Measurements from ENCODE around the gene TOMT. TPM values are rescaled to one million over a fixed set of nuclear protein-coding genes. Genes with fewer than 3 reads are reported as not detected.

Gene TOMT
- total and polyA plus RNA-seq, 2 donors (not counting 3 experiments of a cell fraction or from before 2014, with no cell fraction given): not detected

GRCh38 chr11:72100009-72100408, 5.7 kb upstream of the TOMT start:
- FAIRE-seq: no peak
- Histone ChIP-seq H3K4me1 (ENCODE audit: control insufficient read depth, extremely low read depth, insufficient read depth, low read length) (peaks cover 26% of the 10 kb centered on the region), H3K9ac (replicated peaks; ENCODE audit: extremely low read depth, insufficient read depth, low read length) (no peak overlapping the region), H3K27me3 (ENCODE audit: control insufficient read depth in 2 of 2, insufficient read depth in 2 of 2, low read length in 2 of 2) (no peaks in the 10 kb centered on the region), H3K36me3 (ENCODE audit: control insufficient read depth in 2 of 2, extremely low read depth in 1 of 2, insufficient read depth in 2 of 2, low read length in 2 of 2) (peaks cover 11 to 19% of the 10 kb centered on the region in 2 experiments), H3K9me3 (replicated peaks; ENCODE audit: control insufficient read depth, insufficient read depth, low read length) (no peaks in the 10 kb centered on the region), H3K4me2 (ENCODE audit: insufficient read depth, low read length) (peak overlapping the region; percentile 14), H3K4me3 (replicated peaks in 1 of 3; ENCODE audit: insufficient read depth in 1 of 3, low read depth in 1 of 3, low read length in 3 of 3) (no peak overlapping the region), H3K9me1 (replicated peaks; ENCODE audit: control insufficient read depth, extremely low read depth, insufficient read depth, low read length) (no peaks in the 10 kb centered on the region), H3K79me2 (ENCODE audit: control insufficient read depth, insufficient read depth, low read length) (peaks cover 29% of the 10 kb centered on the region), H3K27ac (ENCODE audit: insufficient read depth, low read depth, low read length) (no peak overlapping the region), H2AFZ (ENCODE audit: low read depth, low read length) (no peak overlapping the region), H4K20me1 (replicated peaks; ENCODE audit: control insufficient read depth, extremely low read depth, insufficient read depth, low read length) (no peaks in the 10 kb centered on the region)
- no peak for DNase-seq (ENCODE audit: low read depth, low spot score)
- BruUV-seq (replicated peaks): no TSS peak
- dilution Hi-C loops (cut with MboI; ENCODE audit: extremely low pct_ligation_motif_present, low sequenced_read_pairs) (no loop called here), intact Hi-C loops (cut with micrococcal nuclease) (no loop called here)
- POLR2A ChIA-PET: interaction anchor here (1.2 kb wide), 1 partner anchor 12 kb away, joined by 3 read pairs; the partner anchor contains the start of gene ANAPC15
- CTCF ChIA-PET: interaction anchor here (0.8 to 3.4 kb wide), 7 partner anchors 9 to 80 kb away, joined by 3 to 35 read pairs (median 6); no protein-coding TSS in a partner anchor
- TF ChIP-seq JUN (IDR thresholded peaks at IDR 0.05; ENCODE audit: borderline replicate concordance, insufficient read depth, insufficient read length, low read depth): no peak
- TF ChIP-seq, protein P1, sequence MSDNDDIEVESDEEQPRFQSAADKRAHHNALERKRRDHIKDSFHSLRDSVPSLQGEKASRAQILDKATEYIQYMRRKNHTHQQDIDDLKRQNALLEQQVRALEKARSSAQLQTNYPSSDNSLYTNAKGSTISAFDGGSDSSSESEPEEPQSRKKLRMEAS (IDR thresholded peaks at IDR 0.05; ENCODE audit: insufficient read depth, insufficient read length): no peak
- no peak for TF ChIP-seq POLR2AphosphoS5 (IDR thresholded peaks at IDR 0.05; ENCODE audit: insufficient read depth, low read depth, low read length)
- no peak for TF ChIP-seq GATA2 (IDR thresholded peaks at IDR 0.05; ENCODE audit: insufficient read depth, insufficient read length, low read depth, low read length)
- no peak for TF ChIP-seq FOS (IDR thresholded peaks at IDR 0.05; ENCODE audit: borderline replicate concordance, insufficient read depth, low read length)
- no peak for TF ChIP-seq MYC (IDR thresholded peaks at IDR 0.05; ENCODE audit: low read depth, low read length)

GRCh38 chr11:72100462-72100861, 5.3 kb upstream of the TOMT start:
- Histone ChIP-seq H3K36me3 (ENCODE audit: control insufficient read depth in 2 of 2, extremely low read depth in 1 of 2, insufficient read depth in 2 of 2, low read length in 2 of 2) (peaks cover 11 to 19% of the 10 kb centered on the region in 2 experiments), H3K79me2 (ENCODE audit: control insufficient read depth, insufficient read depth, low read length) (peaks cover 29% of the 10 kb centered on the region), H3K9me1 (replicated peaks; ENCODE audit: control insufficient read depth, extremely low read depth, insufficient read depth, low read length) (no peaks in the 10 kb centered on the region), H3K4me2 (ENCODE audit: insufficient read depth, low read length) (peak overlapping the region; percentile 14), H2AFZ (ENCODE audit: low read depth, low read length) (no peak overlapping the region), H3K27me3 (ENCODE audit: control insufficient read depth in 2 of 2, insufficient read depth in 2 of 2, low read length in 2 of 2) (no peaks in the 10 kb centered on the region), H3K9ac (replicated peaks; ENCODE audit: extremely low read depth, insufficient read depth, low read length) (no peak overlapping the region), H3K4me1 (ENCODE audit: control insufficient read depth, extremely low read depth, insufficient read depth, low read length) (peaks cover 26% of the 10 kb centered on the region), H3K4me3 (replicated peaks in 1 of 3; ENCODE audit: insufficient read depth in 1 of 3, low read depth in 1 of 3, low read length in 3 of 3) (no peak overlapping the region), H3K9me3 (replicated peaks; ENCODE audit: control insufficient read depth, insufficient read depth, low read length) (no peaks in the 10 kb centered on the region), H4K20me1 (replicated peaks; ENCODE audit: control insufficient read depth, extremely low read depth, insufficient read depth, low read length) (no peaks in the 10 kb centered on the region), H3K27ac (ENCODE audit: insufficient read depth, low read depth, low read length) (no peak overlapping the region)
- ChIA-PET CTCF (interaction anchor here (0.7 to 3.4 kb wide), 9 partner anchors 8 to 330 kb away, joined by 3 to 35 read pairs (median 5); partner anchors contain the start of gene ANAPC15), POLR2A (interaction anchor here (1.2 kb wide), 1 partner anchor 12 kb away, joined by 3 read pairs; the partner anchor contains the start of gene ANAPC15)
- BruUV-seq (replicated peaks): no TSS peak
- DNase-seq (ENCODE audit: low read depth, low spot score) (peak; percentile 44), FAIRE-seq (no peak)
- TF ChIP-seq POLR2AphosphoS5 (IDR thresholded peaks at IDR 0.05; ENCODE audit: insufficient read depth, low read depth, low read length): no peak
- dilution Hi-C loops (cut with MboI; ENCODE audit: extremely low pct_ligation_motif_present, low sequenced_read_pairs): no loop called here
- intact Hi-C loops (cut with micrococcal nuclease): no loop called here

Data from endothelial cell of umbilical vein (primary cell).